ENCODE data around the gene HSPG2. TPM values are rescaled to one million over a fixed set of nuclear protein-coding genes. Genes with fewer than 3 reads are reported as not detected.

HSPG2 gene
- total RNA-seq, 1 donor from 2014 or later, result 1.7 TPM

DNA sequence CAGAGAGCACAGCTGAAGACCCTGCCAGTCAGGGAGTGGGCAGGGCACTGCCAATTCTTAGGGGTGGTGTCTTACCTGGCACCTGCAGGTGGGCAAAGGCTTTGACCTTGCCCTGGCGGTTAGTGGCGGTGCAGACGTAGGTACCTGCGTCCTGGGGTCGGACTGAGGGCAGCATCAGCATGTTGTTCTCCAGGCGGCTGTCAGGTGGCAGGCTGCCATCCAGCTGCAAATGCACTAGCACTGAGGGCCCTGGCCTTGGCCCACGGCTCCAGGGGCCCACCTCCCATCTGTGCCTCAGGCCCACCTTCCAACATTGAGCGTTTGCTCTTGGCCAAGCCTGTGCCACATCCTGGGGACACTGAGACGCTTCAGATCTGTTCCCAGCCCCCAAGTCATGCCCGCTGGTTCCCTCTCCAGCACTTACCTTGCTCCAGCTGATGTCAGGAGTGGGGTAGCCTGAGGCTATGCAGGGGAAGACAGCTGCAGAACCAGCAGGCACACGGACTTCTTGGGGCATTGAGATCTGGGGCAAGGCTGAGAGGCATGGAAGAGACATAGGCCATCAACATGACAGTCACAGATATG is 103.6 kb downstream of the HSPG2 start:
- Mint-ChIP-seq H3K9me3 (peaks cover 19% of the 10 kb centered on the region), H3K4me1 (no peaks in the 10 kb centered on the region), H3K4me3 (no peak overlapping the region), H3K27me3 (no peaks in the 10 kb centered on the region), H3K36me3 (ENCODE audit: low read depth) (peaks cover 26% of the 10 kb centered on the region), H3K27ac (no peak overlapping the region)
- TF ChIP-seq, protein P1, sequence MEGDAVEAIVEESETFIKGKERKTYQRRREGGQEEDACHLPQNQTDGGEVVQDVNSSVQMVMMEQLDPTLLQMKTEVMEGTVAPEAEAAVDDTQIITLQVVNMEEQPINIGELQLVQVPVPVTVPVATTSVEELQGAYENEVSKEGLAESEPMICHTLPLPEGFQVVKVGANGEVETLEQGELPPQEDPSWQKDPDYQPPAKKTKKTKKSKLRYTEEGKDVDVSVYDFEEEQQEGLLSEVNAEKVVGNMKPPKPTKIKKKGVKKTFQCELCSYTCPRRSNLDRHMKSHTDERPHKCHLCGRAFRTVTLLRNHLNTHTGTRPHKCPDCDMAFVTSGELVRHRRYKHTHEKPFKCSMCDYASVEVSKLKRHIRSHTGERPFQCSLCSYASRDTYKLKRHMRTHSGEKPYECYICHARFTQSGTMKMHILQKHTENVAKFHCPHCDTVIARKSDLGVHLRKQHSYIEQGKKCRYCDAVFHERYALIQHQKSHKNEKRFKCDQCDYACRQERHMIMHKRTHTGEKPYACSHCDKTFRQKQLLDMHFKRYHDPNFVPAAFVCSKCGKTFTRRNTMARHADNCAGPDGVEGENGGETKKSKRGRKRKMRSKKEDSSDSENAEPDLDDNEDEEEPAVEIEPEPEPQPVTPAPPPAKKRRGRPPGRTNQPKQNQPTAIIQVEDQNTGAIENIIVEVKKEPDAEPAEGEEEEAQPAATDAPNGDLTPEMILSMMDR (IDR thresholded peaks at IDR 0.05), result no peak
- CTCF ChIA-PET, result no interaction called here
- intact Hi-C loops (cut with micrococcal nuclease), result no loop called here
- POLR2A ChIA-PET, result no interaction called here
- ATAC-seq (ENCODE audit: low read depth), result no peak
- no peak for DNase-seq

GRCh38 chr1:21831454-21831970 is 105.6 kb downstream of the HSPG2 start:
- peaks cover 29% of the 10 kb centered on the region for H3K36me3 Mint-ChIP-seq (ENCODE audit: low read depth)
- ChIA-PET POLR2A (no interaction called here), CTCF (no interaction called here)
- H3K27ac Mint-ChIP-seq, result no peak overlapping the region
- intact Hi-C loops (cut with micrococcal nuclease), result no loop called here
- no peaks in the 10 kb centered on the region for H3K4me1 Mint-ChIP-seq
- no peak for DNase-seq
- H3K4me3 Mint-ChIP-seq, result no peak overlapping the region
- H3K9me3 Mint-ChIP-seq, result peaks cover 19% of the 10 kb centered on the region
- ATAC-seq (ENCODE audit: low read depth), result no peak
- TF ChIP-seq, protein P1 (IDR thresholded peaks at IDR 0.05), result no peak
- H3K27me3 Mint-ChIP-seq, result no peaks in the 10 kb centered on the region

DNA sequence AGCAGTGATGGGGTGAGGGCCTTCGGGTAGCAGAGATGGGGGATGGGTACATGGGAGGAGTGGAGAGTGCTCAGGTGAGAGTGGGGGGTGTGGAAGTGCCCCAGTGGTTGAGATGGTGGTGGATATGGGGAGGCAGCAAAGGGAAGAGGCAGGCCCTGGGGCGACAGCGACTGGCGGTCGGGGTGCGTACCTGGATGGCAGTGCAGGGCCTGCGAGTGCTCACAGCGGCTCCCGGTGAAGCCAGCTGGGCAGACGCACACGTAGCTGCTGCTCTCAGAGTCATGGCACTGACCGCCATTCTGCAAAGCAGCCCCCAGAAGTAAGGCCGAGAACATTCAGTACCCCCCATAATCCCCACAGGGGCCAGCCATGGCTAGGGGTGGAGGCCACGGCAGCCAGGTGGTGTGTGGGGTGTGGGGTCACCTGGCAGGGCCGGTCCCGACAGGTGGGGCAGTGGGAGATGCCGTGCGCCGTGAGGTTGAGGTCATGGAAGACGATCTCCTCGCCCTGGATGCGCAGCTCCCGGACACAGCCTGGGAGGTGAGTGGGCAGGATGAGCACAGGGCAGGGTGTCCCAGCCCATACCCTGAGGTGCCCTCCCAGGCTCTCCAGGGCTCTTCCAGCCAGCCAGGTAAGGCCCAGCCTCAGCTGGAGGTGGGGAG is 106.2 kb downstream of the HSPG2 start:
- intact Hi-C loops (cut with micrococcal nuclease), result no loop called here
- Mint-ChIP-seq H3K36me3 (ENCODE audit: low read depth) (peaks cover 29% of the 10 kb centered on the region), H3K27ac (no peak overlapping the region), H3K27me3 (no peaks in the 10 kb centered on the region), H3K4me3 (no peak overlapping the region), H3K4me1 (no peaks in the 10 kb centered on the region), H3K9me3 (peaks cover 19% of the 10 kb centered on the region)
- TF ChIP-seq, protein P1 (IDR thresholded peaks at IDR 0.05), result no peak
- POLR2A ChIA-PET, result no interaction called here
- CTCF ChIA-PET, result no interaction called here
- no peak for ATAC-seq (ENCODE audit: low read depth)
- no peak for DNase-seq

DNA sequence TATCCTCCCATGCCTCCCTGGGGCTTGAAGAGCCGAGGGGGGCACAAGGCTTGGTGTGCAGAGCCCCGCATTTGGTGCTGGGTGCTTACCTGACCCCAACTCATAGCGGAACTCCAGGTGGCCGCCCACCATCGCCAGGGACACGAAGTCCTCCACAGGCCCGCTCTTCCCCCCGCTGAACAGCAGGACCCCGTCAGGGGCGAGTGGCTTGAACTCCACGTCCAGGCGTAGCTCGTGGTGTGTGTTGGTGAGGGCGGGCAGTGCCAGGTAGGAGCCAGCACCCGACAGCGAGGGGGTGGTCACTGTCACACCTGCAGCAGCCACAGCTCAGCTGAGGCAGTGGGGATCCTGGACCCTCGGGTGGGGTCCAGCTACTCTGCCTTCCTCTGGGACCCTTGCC is 107.8 kb downstream of the HSPG2 start:
- DNase-seq (no peak), ATAC-seq (ENCODE audit: low read depth) (no peak)
- TF ChIP-seq, protein P1 (IDR thresholded peaks at IDR 0.05), result no peak
- peaks cover 10% of the 10 kb centered on the region for H3K9me3 Mint-ChIP-seq
- no peak overlapping the region for H3K4me3 Mint-ChIP-seq
- intact Hi-C loops (cut with micrococcal nuclease), result no loop called here
- CTCF ChIA-PET, result no interaction called here
- H3K4me1 Mint-ChIP-seq, result no peaks in the 10 kb centered on the region
- H3K36me3 Mint-ChIP-seq (ENCODE audit: low read depth), result peaks cover 17% of the 10 kb centered on the region
- no peaks in the 10 kb centered on the region for H3K27me3 Mint-ChIP-seq
- no peak overlapping the region for H3K27ac Mint-ChIP-seq
- POLR2A ChIA-PET, result no interaction called here

GRCh38 chr1:21828506-21829210 is 108.5 kb downstream of the HSPG2 start:
- DNase-seq, result no peak
- Mint-ChIP-seq H3K4me1 (no peaks in the 10 kb centered on the region), H3K27me3 (no peaks in the 10 kb centered on the region), H3K36me3 (ENCODE audit: low read depth) (peaks cover 11% of the 10 kb centered on the region), H3K27ac (no peak overlapping the region), H3K9me3 (peaks cover 4% of the 10 kb centered on the region), H3K4me3 (no peak overlapping the region)
- TF ChIP-seq, protein P1 (IDR thresholded peaks at IDR 0.05), result no peak
- ChIA-PET CTCF (no interaction called here), POLR2A (no interaction called here)
- ATAC-seq (ENCODE audit: low read depth), result no peak
- intact Hi-C loops (cut with micrococcal nuclease), result no loop called here

Data from activated B cell treated with CpG ODN at 0.5 μM for 24 hours (primary cell).